HepG2 (cell line): Measurements from ENCODE around the gene DHH. TPM values are rescaled to one million over a fixed set of nuclear protein-coding genes. Genes with fewer than 3 reads are reported as not detected.

ENCODE experiments used
- ATF2 ChIP-seq: sonication (generic); formaldehyde crosslinking; IDR thresholded peaks from 2 replicates; pipeline ENCODE4 v1.4.0; 2020; ENCODE audit warnings: missing genetic modification reagents
- FOXA1 ChIP-seq, 2 experiments: fragments of 450-650 bp in 1 of 2; sonication (generic) in 1 of 2; formaldehyde crosslinking in 1 of 2; IDR thresholded peaks; 2 replicates each; pipeline versions ENCODE4 v1.4.0 to v1.6.1; 2016 to 2020; ENCODE audit warnings: missing genetic modification reagents in 1 of 2
- GTF3A ChIP-seq: sonication (generic); formaldehyde crosslinking; conservative IDR thresholded peaks from 2 replicates; pipeline ENCODE4 v1.4.0; 2020; ENCODE audit warnings: mild to moderate bottlenecking, missing genetic modification reagents
- GZF1 ChIP-seq: sonication (generic); formaldehyde crosslinking; IDR thresholded peaks from 2 replicates; pipeline ENCODE4 v1.5.1; 2020; ENCODE audit warnings: mild to moderate bottlenecking, missing genetic modification reagents
- PTBP1 ChIP-seq: fragments of 200-400 bp; formaldehyde crosslinking; IDR thresholded peaks from 2 replicates; pipeline ENCODE4 v1.6.1; 2018; ENCODE audit warnings: low read length, low read depth; ENCODE audit not compliant: poor library complexity, severe bottlenecking
- SMAD3 ChIP-seq: sonication (generic); formaldehyde crosslinking; IDR thresholded peaks from 2 replicates; pipeline ENCODE4 v1.4.0; 2020; ENCODE audit warnings: missing genetic modification reagents
- SP140L ChIP-seq: sonication (generic); formaldehyde crosslinking; IDR thresholded peaks from 2 replicates; pipeline ENCODE4 v1.4.0; 2020; ENCODE audit warnings: missing genetic modification reagents, borderline replicate concordance
- STAG1 ChIP-seq: sonication (generic); formaldehyde crosslinking; IDR thresholded peaks from 2 replicates; pipeline ENCODE4 v1.4.0; 2020; ENCODE audit warnings: missing genetic modification reagents
- TCF12 ChIP-seq, 2 experiments: fragments of 450-650 bp in 1 of 2; sonication (generic) in 1 of 2; formaldehyde crosslinking in 1 of 2; IDR thresholded peaks; 2 replicates each; pipeline versions ENCODE4 v1.6.1 to v1.8.0; 2017 to 2022; ENCODE audit warnings: antibody characterized with exemption in 1 of 2, mild to moderate bottlenecking in 1 of 2, missing genetic modification reagents in 1 of 2, moderate library complexity in 1 of 2
- THYN1 ChIP-seq: sonication (generic); formaldehyde crosslinking; IDR thresholded peaks from 2 replicates; pipeline ENCODE4 v1.8.1; 2023; ENCODE audit warnings: low read depth, mild to moderate bottlenecking, moderate library complexity, missing genetic modification reagents, borderline replicate concordance
- ZC3H4 ChIP-seq: sonication (generic); formaldehyde crosslinking; IDR thresholded peaks from 2 replicates; pipeline ENCODE4 v1.4.0; 2020; ENCODE audit warnings: missing genetic modification reagents, borderline replicate concordance
- ZNF256 ChIP-seq: sonication (generic); formaldehyde crosslinking; conservative IDR thresholded peaks from 2 replicates; pipeline ENCODE4 v1.4.0; 2020; ENCODE audit warnings: missing genetic modification reagents
- ZNF709 ChIP-seq: sonication (generic); formaldehyde crosslinking; IDR thresholded peaks from 2 replicates; pipeline ENCODE4 v1.5.0; 2020; ENCODE audit warnings: mild to moderate bottlenecking, missing genetic modification reagents
- ZNF780A ChIP-seq: sonication (generic); formaldehyde crosslinking; IDR thresholded peaks from 2 replicates; pipeline ENCODE4 v1.8.0; 2022; ENCODE audit warnings: mild to moderate bottlenecking, missing genetic modification reagents, moderate library complexity
- ZSCAN31 ChIP-seq: sonication (generic); formaldehyde crosslinking; IDR thresholded peaks from 2 replicates; pipeline ENCODE4 v1.5.0; 2020; ENCODE audit warnings: low read depth, mild to moderate bottlenecking, missing genetic modification reagents
- polyA plus RNA-seq, 8 experiments: library from polyadenylated mRNA; depleted of rRNA in 3 of 8; stranded (reverse) in 7 of 8; unstranded in 1 of 8; fragments of >200 nt; fragmentation: Illumina TruSeq in 4 of 8; extraction: Trizol in 4 of 8; gene quantifications; 2 replicates each; pipeline versions ENCODE4 v1.2.1 to v1.2.3, GENCODE V29; 2011 to 2016; ENCODE audit warnings: low read depth in 4 of 8, missing spikeins in 1 of 8, mixed read lengths in 1 of 8; ENCODE audit not compliant: insufficient read depth in 1 of 8
- total RNA-seq, 5 experiments: library from RNA; depleted of rRNA; stranded (reverse); fragments of >200 nt; fragmentation: Illumina TruSeq; extraction: Trizol; gene quantifications; 2 replicates each; pipeline ENCODE4 v1.2.3, GENCODE V29; 2016; ENCODE audit warnings: low read depth in 1 of 5
- TF ChIP-seq, protein P1 (sequence below): sonication (generic); formaldehyde crosslinking; conservative IDR thresholded peaks from 2 replicates; pipeline ENCODE4 v1.4.0; 2020; ENCODE audit warnings: missing genetic modification reagents
- TF ChIP-seq, protein P2 (sequence below): sonication (generic); formaldehyde crosslinking; IDR thresholded peaks from 2 replicates; pipeline ENCODE4 v1.5.0; 2020; ENCODE audit warnings: mild to moderate bottlenecking, missing genetic modification reagents, borderline replicate concordance
- TF ChIP-seq, protein P3 (sequence below): IDR thresholded peaks from 2 replicates; pipeline ENCODE4 v1.6.1; 2018; ENCODE audit warnings: missing genetic modification reagents, mild to moderate bottlenecking, missing compliant biosample characterization

The DHH gene
- total and polyA plus RNA-seq, 2 of the 13 experiments (the other 11 are each of a cell fraction or from before 2014, with no cell fraction given): not detected

- TF ChIP-seq ZNF256: peak; percentile 30; the same call in 1 of the 2 replicates
- TF ChIP-seq ATF2 (CRISPR knock-in tag): peak; percentile 26
- TF ChIP-seq, protein P1, sequence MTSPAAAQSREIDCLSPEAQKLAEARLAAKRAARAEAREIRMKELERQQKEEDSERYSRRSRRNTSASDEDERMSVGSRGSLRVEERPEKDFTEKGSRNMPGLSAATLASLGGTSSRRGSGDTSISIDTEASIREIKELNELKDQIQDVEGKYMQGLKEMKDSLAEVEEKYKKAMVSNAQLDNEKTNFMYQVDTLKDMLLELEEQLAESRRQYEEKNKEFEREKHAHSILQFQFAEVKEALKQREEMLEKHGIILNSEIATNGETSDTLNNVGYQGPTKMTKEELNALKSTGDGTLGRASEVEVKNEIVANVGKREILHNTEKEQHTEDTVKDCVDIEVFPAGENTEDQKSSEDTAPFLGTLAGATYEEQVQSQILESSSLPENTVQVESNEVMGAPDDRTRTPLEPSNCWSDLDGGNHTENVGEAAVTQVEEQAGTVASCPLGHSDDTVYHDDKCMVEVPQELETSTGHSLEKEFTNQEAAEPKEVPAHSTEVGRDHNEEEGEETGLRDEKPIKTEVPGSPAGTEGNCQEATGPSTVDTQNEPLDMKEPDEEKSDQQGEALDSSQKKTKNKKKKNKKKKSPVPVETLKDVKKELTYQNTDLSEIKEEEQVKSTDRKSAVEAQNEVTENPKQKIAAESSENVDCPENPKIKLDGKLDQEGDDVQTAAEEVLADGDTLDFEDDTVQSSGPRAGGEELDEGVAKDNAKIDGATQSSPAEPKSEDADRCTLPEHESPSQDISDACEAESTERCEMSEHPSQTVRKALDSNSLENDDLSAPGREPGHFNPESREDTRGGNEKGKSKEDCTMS (CRISPR knock-in tag): no peak
- TF ChIP-seq THYN1 (CRISPR knock-in tag): peak; percentile 78; the same call in 1 of the 2 replicates
- peak; percentile 9 for TF ChIP-seq ZSCAN31 (CRISPR knock-in tag)
- TF ChIP-seq PTBP1: no peak
- no peak for TF ChIP-seq SP140L (CRISPR knock-in tag)
- TF ChIP-seq STAG1 (CRISPR knock-in tag): peak; percentile 46
- TF ChIP-seq GTF3A (CRISPR knock-in tag): no peak
- TF ChIP-seq, protein P2, sequence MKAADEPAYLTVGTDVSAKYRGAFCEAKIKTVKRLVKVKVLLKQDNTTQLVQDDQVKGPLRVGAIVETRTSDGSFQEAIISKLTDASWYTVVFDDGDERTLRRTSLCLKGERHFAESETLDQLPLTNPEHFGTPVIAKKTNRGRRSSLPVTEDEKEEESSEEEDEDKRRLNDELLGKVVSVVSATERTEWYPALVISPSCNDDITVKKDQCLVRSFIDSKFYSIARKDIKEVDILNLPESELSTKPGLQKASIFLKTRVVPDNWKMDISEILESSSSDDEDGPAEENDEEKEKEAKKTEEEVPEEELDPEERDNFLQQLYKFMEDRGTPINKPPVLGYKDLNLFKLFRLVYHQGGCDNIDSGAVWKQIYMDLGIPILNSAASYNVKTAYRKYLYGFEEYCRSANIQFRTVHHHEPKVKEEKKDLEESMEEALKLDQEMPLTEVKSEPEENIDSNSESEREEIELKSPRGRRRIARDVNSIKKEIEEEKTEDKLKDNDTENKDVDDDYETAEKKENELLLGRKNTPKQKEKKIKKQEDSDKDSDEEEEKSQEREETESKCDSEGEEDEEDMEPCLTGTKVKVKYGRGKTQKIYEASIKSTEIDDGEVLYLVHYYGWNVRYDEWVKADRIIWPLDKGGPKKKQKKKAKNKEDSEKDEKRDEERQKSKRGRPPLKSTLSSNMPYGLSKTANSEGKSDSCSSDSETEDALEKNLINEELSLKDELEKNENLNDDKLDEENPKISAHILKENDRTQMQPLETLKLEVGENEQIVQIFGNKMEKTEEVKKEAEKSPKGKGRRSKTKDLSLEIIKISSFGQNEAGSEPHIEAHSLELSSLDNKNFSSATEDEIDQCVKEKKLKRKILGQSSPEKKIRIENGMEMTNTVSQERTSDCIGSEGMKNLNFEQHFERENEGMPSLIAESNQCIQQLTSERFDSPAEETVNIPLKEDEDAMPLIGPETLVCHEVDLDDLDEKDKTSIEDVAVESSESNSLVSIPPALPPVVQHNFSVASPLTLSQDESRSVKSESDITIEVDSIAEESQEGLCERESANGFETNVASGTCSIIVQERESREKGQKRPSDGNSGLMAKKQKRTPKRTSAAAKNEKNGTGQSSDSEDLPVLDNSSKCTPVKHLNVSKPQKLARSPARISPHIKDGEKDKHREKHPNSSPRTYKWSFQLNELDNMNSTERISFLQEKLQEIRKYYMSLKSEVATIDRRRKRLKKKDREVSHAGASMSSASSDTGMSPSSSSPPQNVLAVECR: peak; percentile 92
- TF ChIP-seq, protein P3, sequence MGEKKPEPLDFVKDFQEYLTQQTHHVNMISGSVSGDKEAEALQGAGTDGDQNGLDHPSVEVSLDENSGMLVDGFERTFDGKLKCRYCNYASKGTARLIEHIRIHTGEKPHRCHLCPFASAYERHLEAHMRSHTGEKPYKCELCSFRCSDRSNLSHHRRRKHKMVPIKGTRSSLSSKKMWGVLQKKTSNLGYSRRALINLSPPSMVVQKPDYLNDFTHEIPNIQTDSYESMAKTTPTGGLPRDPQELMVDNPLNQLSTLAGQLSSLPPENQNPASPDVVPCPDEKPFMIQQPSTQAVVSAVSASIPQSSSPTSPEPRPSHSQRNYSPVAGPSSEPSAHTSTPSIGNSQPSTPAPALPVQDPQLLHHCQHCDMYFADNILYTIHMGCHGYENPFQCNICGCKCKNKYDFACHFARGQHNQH (CRISPR knock-in tag): peak; percentile 77; the same call in 1 of the 2 replicates
- no peak for TF ChIP-seq FOXA1 (IDR thresholded peaks at IDR 0.05)
- peak; percentile 23; the same call in 1 of the 2 replicates for TF ChIP-seq FOXA1 (CRISPR knock-in tag; IDR thresholded peaks at IDR 0.05)
- TF ChIP-seq SMAD3 (CRISPR knock-in tag): peak; percentile 81; the same call in 1 of the 2 replicates
- peak; percentile 97 for TF ChIP-seq ZNF780A (CRISPR knock-in tag)
- TF ChIP-seq ZC3H4 (CRISPR knock-in tag): peak; percentile 90; the same call in 1 of the 2 replicates
- peak; percentile 58; the same call in 1 of the 2 replicates for TF ChIP-seq ZNF709 (CRISPR knock-in tag)
- TF ChIP-seq TCF12 (IDR thresholded peaks at IDR 0.05): no peak
- peak; percentile 16; the same call in 1 of the 2 replicates for TF ChIP-seq TCF12 (CRISPR knock-in tag; IDR thresholded peaks at IDR 0.05)
- TF ChIP-seq GZF1 (CRISPR knock-in tag): peak; percentile 52; the same call in 1 of the 2 replicates
Measured at GRCh38 chr12:49130151-49131050, 35.8 kb upstream of the DHH start (continued).
